PC-9 (cell line): Measurements from ENCODE around the gene DNAJC15. TPM values are rescaled to one million over a fixed set of nuclear protein-coding genes. Genes with fewer than 3 reads are reported as not detected.

Source experiments
- BruUV-seq: library from RNA; stranded (reverse); fragments of 400-500 nt; replicated peaks from 2 replicates; lab custom pipeline; 2021; lab: Mats Ljungman, UMichigan
- CTCF ChIA-PET: fragments of 300-600 bp; sonication (Branson Sonifier 250); formaldehyde crosslinking; loops from one replicate; lab custom pipeline; 2022; ENCODE audit warnings: antibody characterized with exemption; lab: Charles Lee
- POLR2A ChIA-PET: fragments of 300-600 bp; sonication (Branson Sonifier 250); formaldehyde crosslinking; loops from one replicate; lab custom pipeline; 2022; ENCODE audit warnings: antibody characterized with exemption; ENCODE audit not compliant: unreplicated experiment; lab: Charles Lee
- DNase-seq, 2 experiments: peaks; one replicate each; pipeline versions ENCODE4 v3.0.0 to v3.0.0-alpha.2; 2015 to 2022; ENCODE audit warnings: mixed read lengths in 1 of 2
- H2AFZ ChIP-seq: fragments of 200-600 bp; sonication (generic); 2 replicates; pipeline ENCODE4 v1.8.1; 2017; ENCODE audit warnings: antibody characterized with exemption
- H3F3A ChIP-seq: fragments of 200-600 bp; sonication (generic); 2 replicates; pipeline ENCODE4 v1.8.1; 2017; ENCODE audit warnings: antibody characterized with exemption, mild to moderate bottlenecking, low read depth; ENCODE audit not compliant: insufficient read depth
- H3K27ac ChIP-seq: fragments of 200-600 bp; sonication (generic); 2 replicates; pipeline ENCODE4 v1.6.1; 2016; ENCODE audit warnings: mixed run types
- H3K27me3 ChIP-seq: fragments of 200-600 bp; sonication (generic); 2 replicates; pipeline ENCODE4 v1.6.1; 2016; ENCODE audit warnings: low read depth, mixed run types; ENCODE audit not compliant: insufficient read depth
- H3K36me3 ChIP-seq: fragments of 200-600 bp; sonication (generic); 2 replicates; pipeline ENCODE4 v1.6.1; 2016; ENCODE audit warnings: low read depth, mixed run types
- H3K4me1 ChIP-seq: fragments of 200-600 bp; sonication (generic); replicated peaks from 2 replicates; pipeline ENCODE4 v1.6.1; 2016; ENCODE audit warnings: mixed run types; ENCODE audit not compliant: insufficient read depth
- H3K4me2 ChIP-seq: fragments of 200-600 bp; sonication (generic); 2 replicates; pipeline ENCODE4 v1.6.1; 2017; ENCODE audit warnings: mixed run types
- H3K4me3 ChIP-seq: fragments of 200-600 bp; sonication (generic); 2 replicates; pipeline ENCODE4 v1.6.1; 2016; ENCODE audit warnings: mixed run types
- H3K79me2 ChIP-seq: fragments of 200-600 bp; sonication (generic); 2 replicates; pipeline ENCODE4 v1.6.1; 2017; ENCODE audit warnings: low read depth, mixed run types
- H3K9me2 ChIP-seq: fragments of 200-600 bp; sonication (generic); 2 replicates; pipeline ENCODE4 v1.8.1; 2017; ENCODE audit warnings: mild to moderate bottlenecking; ENCODE audit not compliant: insufficient read depth
- H3K9me3 ChIP-seq: fragments of 200-600 bp; sonication (generic); 2 replicates; pipeline ENCODE4 v1.8.1; 2016; ENCODE audit warnings: low read depth; ENCODE audit not compliant: insufficient read depth
- H4K20me1 ChIP-seq: fragments of 200-600 bp; sonication (generic); 2 replicates; pipeline ENCODE4 v1.8.1; 2017; ENCODE audit not compliant: insufficient read depth
- EZH2 ChIP-seq: fragments of 200-600 bp; sonication (generic); IDR thresholded peaks from 2 replicates; pipeline ENCODE4 v1.8.0; 2017; ENCODE audit warnings: antibody characterized with exemption, low read depth
- intact Hi-C: fragments of 100-400 bp; cut with micrococcal nuclease; formaldehyde crosslinking; loops from one replicate; pipeline ENCODE4 v1.10.0; 2022; ENCODE audit not compliant: unreplicated experiment
- total RNA-seq: library from RNA; stranded (reverse); gene quantifications from 2 replicates; pipeline ENCODE4 v1.2.3, GENCODE V29; 2021
- TF ChIP-seq, protein P1 (sequence below): fragments of 200-600 bp; sonication (generic); conservative IDR thresholded peaks from 2 replicates; pipeline ENCODE4 v1.6.1; 2017; ENCODE audit warnings: mixed run types, antibody characterized with exemption, mild to moderate bottlenecking, moderate library complexity

Gene DNAJC15
- total RNA-seq, 1 experiment from 2014 or later, result 14.8 TPM

DNA sequence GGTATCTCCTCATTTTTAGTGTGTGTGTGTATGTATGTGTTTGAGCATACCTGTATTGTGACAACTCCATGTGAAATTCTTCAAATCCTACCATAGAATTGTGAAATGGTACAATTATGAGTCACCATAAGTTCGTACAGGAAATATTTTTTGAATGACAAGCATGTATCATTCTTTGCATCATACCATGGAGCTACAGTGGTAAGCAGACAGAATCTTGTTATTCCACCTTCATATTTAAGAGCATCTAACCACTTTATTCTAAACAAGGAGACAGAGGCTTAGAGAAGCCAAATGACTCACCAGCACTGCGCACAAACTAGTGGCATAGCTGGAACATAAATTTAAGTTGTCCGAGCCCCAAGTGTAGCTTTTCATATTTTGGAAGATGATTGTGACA is 26.8 kb upstream of the DNAJC15 start:
- Histone ChIP-seq H3K36me3 (no peaks in the 10 kb centered on the region), H3K4me1 (peaks cover 19% of the 10 kb centered on the region), H3K9me3 (no peaks in the 10 kb centered on the region), H4K20me1 (no peaks in the 10 kb centered on the region), H3K9me2 (no peaks in the 10 kb centered on the region), H3F3A (peaks cover 6% of the 10 kb centered on the region; the same call in 1 of the 2 replicates), H3K79me2 (no peaks in the 10 kb centered on the region), H2AFZ (no peak overlapping the region), H3K4me3 (no peak overlapping the region; the same call in 1 of the 2 replicates), H3K4me2 (peak overlapping the region; percentile 54), H3K27ac (peak overlapping the region; percentile 81), H3K27me3 (no peaks in the 10 kb centered on the region)
- CTCF ChIA-PET, result interaction anchor here (0.6 kb wide), 1 partner anchor 52 kb away, joined by 3 read pairs; no protein-coding TSS in a partner anchor
- TF ChIP-seq EZH2, result no peak
- TF ChIP-seq, protein P1, sequence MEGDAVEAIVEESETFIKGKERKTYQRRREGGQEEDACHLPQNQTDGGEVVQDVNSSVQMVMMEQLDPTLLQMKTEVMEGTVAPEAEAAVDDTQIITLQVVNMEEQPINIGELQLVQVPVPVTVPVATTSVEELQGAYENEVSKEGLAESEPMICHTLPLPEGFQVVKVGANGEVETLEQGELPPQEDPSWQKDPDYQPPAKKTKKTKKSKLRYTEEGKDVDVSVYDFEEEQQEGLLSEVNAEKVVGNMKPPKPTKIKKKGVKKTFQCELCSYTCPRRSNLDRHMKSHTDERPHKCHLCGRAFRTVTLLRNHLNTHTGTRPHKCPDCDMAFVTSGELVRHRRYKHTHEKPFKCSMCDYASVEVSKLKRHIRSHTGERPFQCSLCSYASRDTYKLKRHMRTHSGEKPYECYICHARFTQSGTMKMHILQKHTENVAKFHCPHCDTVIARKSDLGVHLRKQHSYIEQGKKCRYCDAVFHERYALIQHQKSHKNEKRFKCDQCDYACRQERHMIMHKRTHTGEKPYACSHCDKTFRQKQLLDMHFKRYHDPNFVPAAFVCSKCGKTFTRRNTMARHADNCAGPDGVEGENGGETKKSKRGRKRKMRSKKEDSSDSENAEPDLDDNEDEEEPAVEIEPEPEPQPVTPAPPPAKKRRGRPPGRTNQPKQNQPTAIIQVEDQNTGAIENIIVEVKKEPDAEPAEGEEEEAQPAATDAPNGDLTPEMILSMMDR, result no peak
- BruUV-seq, result no TSS peak
- POLR2A ChIA-PET, result interaction anchor here (0.5 to 0.7 kb wide), 4 partner anchors 10 to 727 kb away, joined by 3 to 6 read pairs (median 4); no protein-coding TSS in a partner anchor
- intact Hi-C loops, result loop anchor here (1.0 kb wide), 2 partner anchors 9 to 62 kb away; no protein-coding TSS in a partner anchor
- peak; percentile 24 to 93 for DNase-seq

DNA sequence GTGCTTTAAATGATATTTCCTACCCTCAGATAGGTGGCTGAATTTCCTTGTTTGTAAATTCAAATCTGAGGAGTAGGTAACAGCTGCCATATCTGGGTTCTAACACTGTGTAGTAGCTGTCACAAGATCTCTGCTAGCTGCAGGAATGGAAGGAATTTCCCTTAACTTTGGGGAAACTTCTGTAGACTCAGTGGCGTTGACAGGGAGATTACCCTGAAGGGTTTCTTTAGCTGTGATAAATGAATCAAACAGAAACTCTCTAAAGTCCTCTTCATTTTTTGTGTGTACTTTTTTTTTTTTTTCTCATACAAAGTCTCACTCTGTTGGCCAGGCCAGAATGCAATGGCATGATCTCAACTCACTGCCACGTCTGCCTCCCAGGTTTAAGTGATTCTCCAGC is 26.0 kb upstream of the DNAJC15 start:
- no peaks in the 10 kb centered on the region for H3K79me2 ChIP-seq
- ChIA-PET CTCF (no interaction called here), POLR2A (interaction anchor here (0.6 kb wide), 1 partner anchor 64 kb away, joined by 5 read pairs; no protein-coding TSS in a partner anchor)
- H3K9me3 ChIP-seq, result no peaks in the 10 kb centered on the region
- no peak overlapping the region for H2AFZ ChIP-seq
- no TSS peak for BruUV-seq
- H3F3A ChIP-seq, result peaks cover 6% of the 10 kb centered on the region; the same call in 1 of the 2 replicates
- H3K36me3 ChIP-seq, result no peaks in the 10 kb centered on the region
- no peak overlapping the region; the same call in 1 of the 2 replicates for H3K4me3 ChIP-seq
- TF ChIP-seq EZH2, result no peak
- TF ChIP-seq, protein P1, result no peak
- H3K27me3 ChIP-seq, result no peaks in the 10 kb centered on the region
- intact Hi-C loops, result no loop called here
- H3K9me2 ChIP-seq, result no peaks in the 10 kb centered on the region
- H4K20me1 ChIP-seq, result no peaks in the 10 kb centered on the region
- no peak for DNase-seq
- peak overlapping the region; percentile 54 for H3K4me2 ChIP-seq
- peak overlapping the region; percentile 81 for H3K27ac ChIP-seq
- H3K4me1 ChIP-seq, result peaks cover 19% of the 10 kb centered on the region

GRCh38 chr13:42999491-42999890 is 23.9 kb upstream of the DNAJC15 start:
- Histone ChIP-seq H3K36me3 (no peaks in the 10 kb centered on the region), H3K4me1 (peaks cover 19% of the 10 kb centered on the region), H4K20me1 (no peaks in the 10 kb centered on the region), H3K4me2 (no peak overlapping the region), H3K27me3 (no peaks in the 10 kb centered on the region), H3K27ac (no peak overlapping the region), H3F3A (peaks cover 6% of the 10 kb centered on the region; the same call in 1 of the 2 replicates), H3K4me3 (no peak overlapping the region), H3K79me2 (no peaks in the 10 kb centered on the region), H3K9me3 (no peaks in the 10 kb centered on the region), H3K9me2 (no peaks in the 10 kb centered on the region), H2AFZ (no peak overlapping the region)
- ChIA-PET CTCF (no interaction called here), POLR2A (no interaction called here)
- TF ChIP-seq, protein P1, result no peak
- no peak for TF ChIP-seq EZH2
- no TSS peak for BruUV-seq
- DNase-seq, result no peak
- intact Hi-C loops, result no loop called here
